B cell (primary cell): ENCODE data around the gene SPEN. TPM values are rescaled to one million over a fixed set of nuclear protein-coding genes. Genes with fewer than 3 reads are reported as not detected.
"Not testable (repeated sequence)": the region's sequence is repeated elsewhere in the genome, so short reads cannot be mapped to it uniquely, and the experiment has no call there.

Experiments used
- ATAC-seq: fragments of 200-7000 bp; cut with Tn5 transposase; one replicate; pipeline ENCODE4 v1.10.0; 2021; ENCODE audit warnings: low read depth, mild to moderate bottlenecking, moderate number of reproducible peaks, moderate library complexity
- CTCF ChIA-PET: fragments of 350-600 bp; sonication (Branson Sonifier 250); formaldehyde crosslinking; loops from one replicate; lab custom pipeline; 2021; ENCODE audit warnings: antibody characterized with exemption, inconsistent platforms; lab: Charles Lee
- POLR2A ChIA-PET: fragments of 350-600 bp; sonication (Branson Sonifier 250); formaldehyde crosslinking; loops from one replicate; lab custom pipeline; 2021; ENCODE audit warnings: antibody characterized with exemption; lab: Charles Lee
- DNase-seq: peaks from one replicate; pipeline ENCODE4 v3.0.0; 2013
- H2AFZ ChIP-seq: 2 replicates; pipeline ENCODE4 v1.6.1; 2012; ENCODE audit warnings: mild to moderate bottlenecking, low read depth, low read length; ENCODE audit not compliant: insufficient read depth, poor library complexity, severe bottlenecking
- H3K27ac ChIP-seq, 2 donors: 1 replicate in 1 of 2; 2 replicates in 1 of 2; pipeline ENCODE4 v1.5.1; 2012 to 2013; ENCODE audit warnings: low read length in 2 of 2, mild to moderate bottlenecking in 2 of 2, moderate library complexity in 1 of 2
- H3K27me3 ChIP-seq, 4 experiments: fragments of 200-600 bp in 1 of 4; sonication (generic) in 1 of 4; replicated peaks in 1 of 4; 1 replicate in 2 of 4; 2 replicates in 2 of 4; pipeline versions ENCODE4 v1.6.1 to v1.7.0; 2013 to 2016; ENCODE audit warnings: low read length in 3 of 4, mild to moderate bottlenecking in 2 of 4, mixed read lengths in 1 of 4, moderate library complexity in 1 of 4; ENCODE audit not compliant: insufficient read depth in 4 of 4, control insufficient read depth in 3 of 4; ENCODE audit errors: control extremely low read depth in 1 of 4
- H3K36me3 ChIP-seq, 2 experiments: replicated peaks in 1 of 2; 1 replicate in 1 of 2; 2 replicates in 1 of 2; pipeline versions ENCODE4 v1.6.1 to v1.7.1; 2013; ENCODE audit warnings: low read length in 1 of 2; ENCODE audit not compliant: insufficient read depth in 2 of 2, control insufficient read depth in 1 of 2; ENCODE audit errors: control extremely low read depth in 1 of 2, extremely low read depth in 1 of 2
- H3K4me1 ChIP-seq, 2 donors: fragments of 200-600 bp in 1 of 2; sonication (generic) in 1 of 2; 1 replicate in 1 of 2; 2 replicates in 1 of 2; pipeline versions ENCODE4 v1.5.1 to v1.6.1; 2013 to 2017; ENCODE audit warnings: low read length in 2 of 2; ENCODE audit not compliant: control insufficient read depth in 2 of 2, insufficient read depth in 2 of 2
- H3K4me2 ChIP-seq: replicated peaks from 2 replicates; pipeline ENCODE3; 2012; ENCODE audit warnings: mild to moderate bottlenecking, low read depth, low read length; ENCODE audit not compliant: poor library complexity, severe bottlenecking
- H3K4me3 ChIP-seq, 5 experiments: fragments of 200-600 bp in 1 of 5; sonication (generic) in 1 of 5; 1 replicate in 3 of 5; 2 replicates in 2 of 5; pipeline versions ENCODE4 v1.5.1 to v1.7.0; 2011 to 2016; ENCODE audit warnings: low read length in 4 of 5, mild to moderate bottlenecking in 4 of 5, low read depth in 2 of 5, control low read depth in 1 of 5, moderate library complexity in 1 of 5; ENCODE audit not compliant: insufficient read depth in 1 of 5; ENCODE audit errors: control extremely low read depth in 1 of 5, extremely low read depth in 1 of 5
- H3K79me2 ChIP-seq: fragments of 200-600 bp; sonication (generic); one replicate; pipeline ENCODE4 v1.6.0; 2016; ENCODE audit warnings: low read length; ENCODE audit not compliant: control insufficient read depth, insufficient read depth
- H3K9ac ChIP-seq: fragments of 200-600 bp; sonication (generic); 2 replicates; pipeline ENCODE4 v1.6.1; 2017; ENCODE audit warnings: mild to moderate bottlenecking, low read length, moderate library complexity
- H3K9me3 ChIP-seq, 3 donors: one replicate each; pipeline versions ENCODE4 v1.6.1 to v1.7.1; 2013; ENCODE audit warnings: low read length in 2 of 3; ENCODE audit not compliant: control insufficient read depth in 2 of 3, insufficient read depth in 1 of 3; ENCODE audit errors: control extremely low read depth in 1 of 3
- H4K20me1 ChIP-seq: 2 replicates; pipeline ENCODE4 v1.6.0; 2012; ENCODE audit warnings: mild to moderate bottlenecking, low read length; ENCODE audit not compliant: insufficient read depth, control insufficient read depth, poor library complexity, severe bottlenecking
- H3K27ac Mint-ChIP-seq: one replicate; pipeline ENCODE4 v1.8.0; 2021; ENCODE audit warnings: mixed read lengths
- H3K27me3 Mint-ChIP-seq: one replicate; pipeline ENCODE4 v1.8.0; 2021; ENCODE audit warnings: mixed read lengths
- H3K4me1 Mint-ChIP-seq: one replicate; pipeline ENCODE4 v1.8.0; 2021; ENCODE audit warnings: mixed read lengths
- H3K4me3 Mint-ChIP-seq: one replicate; pipeline ENCODE4 v1.8.0; 2021; ENCODE audit warnings: mixed read lengths
- H3K9me3 Mint-ChIP-seq: one replicate; pipeline ENCODE4 v1.8.0; 2022; ENCODE audit warnings: mixed read lengths; ENCODE audit not compliant: insufficient read depth
- EZH2 ChIP-seq: IDR thresholded peaks from 2 replicates; pipeline ENCODE4 v1.6.1; 2012; ENCODE audit warnings: borderline replicate concordance, low read depth, mild to moderate bottlenecking, moderate library complexity, low read length; ENCODE audit not compliant: insufficient read depth, poor library complexity, severe bottlenecking
- WGBS: methylation state at CpG from one replicate; pipeline ENCODE4 v1.1.5; 2013; ENCODE audit warnings: missing lambda C conversion rate; ENCODE audit not compliant: insufficient coverage; 5-methylcytosine and 5-hydroxymethylcytosine counted together
- intact Hi-C: fragments of 100-400 bp; cut with micrococcal nuclease; formaldehyde crosslinking; loops from one replicate; pipeline ENCODE4 v1.10.0; 2022
- polyA plus RNA-seq: library from polyadenylated mRNA; depleted of rRNA; stranded (reverse); fragments of >200 nt; gene quantifications from 2 replicates; pipeline ENCODE4 v1.2.3, GENCODE V29; 2012
- total RNA-seq, 2 donors: library from RNA; stranded (reverse); fragments of 120-200 nt in 1 of 2; gene quantifications; 1 replicate in 1 of 2; 2 replicates in 1 of 2; pipeline versions ENCODE4 v1.2.3 to v1.2.4, GENCODE V29; 2013 to 2022
- TF ChIP-seq, protein P1 (sequence below): fragments of 200-600 bp; IDR thresholded peaks from one replicate; pipeline ENCODE4 v1.8.0; 2022; ENCODE audit warnings: antibody characterized with exemption, mild to moderate bottlenecking

The SPEN gene
- total and polyA plus RNA-seq, 2 donors (not counting 1 experiment from before 2014, with no cell fraction given): 29.1 to 126 TPM

DNA sequence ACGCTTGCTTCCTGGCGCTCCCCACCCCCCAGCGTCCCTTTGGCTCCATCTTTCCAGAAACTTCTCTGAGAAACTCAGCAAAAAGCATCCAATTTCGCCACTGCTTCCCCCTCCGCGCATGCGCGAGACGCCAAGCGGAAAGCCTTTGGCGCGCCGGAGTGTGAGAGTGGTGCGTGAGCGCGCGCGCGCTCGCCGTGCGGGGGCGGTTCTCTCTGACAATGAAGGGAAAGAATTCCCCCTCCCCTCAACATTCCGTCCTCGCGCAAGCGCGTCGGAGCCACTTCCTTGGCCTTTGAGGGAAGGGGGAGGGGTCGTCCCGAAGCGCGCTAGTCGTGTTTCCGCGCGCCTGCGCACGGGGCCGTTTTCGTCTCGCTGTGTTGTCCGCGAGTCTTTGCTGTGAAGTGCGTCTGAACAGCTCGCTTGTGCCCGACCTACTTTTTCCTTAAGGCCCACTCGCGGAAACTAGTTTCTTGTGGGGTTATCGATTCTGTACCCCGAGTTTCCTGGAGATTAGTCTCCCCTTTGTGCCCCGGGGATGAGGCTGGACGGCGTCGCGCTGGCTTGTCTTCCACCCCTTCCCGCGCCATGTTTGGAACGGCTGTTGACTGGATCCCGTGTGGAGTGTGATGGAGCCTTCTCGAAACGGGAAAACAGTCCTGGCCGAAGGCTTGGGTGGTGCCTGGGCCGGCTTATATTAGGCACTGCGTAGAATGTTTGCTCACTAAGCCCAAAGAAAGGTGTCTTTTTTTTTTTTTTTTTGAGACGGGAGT, 11.6 kb upstream of the SPEN start:
- Histone ChIP-seq H3K27me3 (no peaks in the 10 kb centered on the region), H4K20me1 (no peaks in the 10 kb centered on the region), H3K4me2 (peak overlapping the region; percentile 97), H3K79me2 (peaks cover 22% of the 10 kb centered on the region), H3K4me1 (peaks cover 33 to 43% of the 10 kb centered on the region in 2 donors), H3K27ac (peak overlapping the region; percentile 98 to 100), H3K9ac (peak overlapping the region; percentile 97), H2AFZ (peak overlapping the region; percentile 88), H3K9me3 (peaks cover 0 to 4% (median 0%) of the 10 kb centered on the region in 3 donors), H3K4me3 (peak overlapping the region; percentile 82 to 100 (median 97)), H3K36me3 (no peaks in the 10 kb centered on the region)
- TF ChIP-seq, protein P1, sequence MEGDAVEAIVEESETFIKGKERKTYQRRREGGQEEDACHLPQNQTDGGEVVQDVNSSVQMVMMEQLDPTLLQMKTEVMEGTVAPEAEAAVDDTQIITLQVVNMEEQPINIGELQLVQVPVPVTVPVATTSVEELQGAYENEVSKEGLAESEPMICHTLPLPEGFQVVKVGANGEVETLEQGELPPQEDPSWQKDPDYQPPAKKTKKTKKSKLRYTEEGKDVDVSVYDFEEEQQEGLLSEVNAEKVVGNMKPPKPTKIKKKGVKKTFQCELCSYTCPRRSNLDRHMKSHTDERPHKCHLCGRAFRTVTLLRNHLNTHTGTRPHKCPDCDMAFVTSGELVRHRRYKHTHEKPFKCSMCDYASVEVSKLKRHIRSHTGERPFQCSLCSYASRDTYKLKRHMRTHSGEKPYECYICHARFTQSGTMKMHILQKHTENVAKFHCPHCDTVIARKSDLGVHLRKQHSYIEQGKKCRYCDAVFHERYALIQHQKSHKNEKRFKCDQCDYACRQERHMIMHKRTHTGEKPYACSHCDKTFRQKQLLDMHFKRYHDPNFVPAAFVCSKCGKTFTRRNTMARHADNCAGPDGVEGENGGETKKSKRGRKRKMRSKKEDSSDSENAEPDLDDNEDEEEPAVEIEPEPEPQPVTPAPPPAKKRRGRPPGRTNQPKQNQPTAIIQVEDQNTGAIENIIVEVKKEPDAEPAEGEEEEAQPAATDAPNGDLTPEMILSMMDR: no peak
- no peak for TF ChIP-seq EZH2
- Mint-ChIP-seq H3K4me3 (peak overlapping the region; percentile 97), H3K27me3 (no peaks in the 10 kb centered on the region), H3K9me3 (no peaks in the 10 kb centered on the region), H3K27ac (peak overlapping the region; percentile 95), H3K4me1 (peaks cover 35% of the 10 kb centered on the region)
- intact Hi-C loops: loop anchor here (2.0 to 5.0 kb wide), 3 partner anchors 139 to 531 kb away; partner anchors contain the start of genes DDI2 and SZRD1
- POLR2A ChIA-PET: interaction anchor here (0.6 to 9.6 kb wide), 9 partner anchors 12 to 680 kb away, joined by 3 to 221 read pairs (median 4); partner anchors contain the start of genes SPEN and ZBTB17
- 6% methylated on average over 50 of the region's 66 CpGs for WGBS
- CTCF ChIA-PET: interaction anchor here (0.6 to 1.6 kb wide), 3 partner anchors 11 to 51 kb away, joined by 3 to 7 read pairs (median 4); partner anchors contain the start of gene SPEN
- ATAC-seq (peak; percentile 42), DNase-seq (peak; percentile 99)

DNA sequence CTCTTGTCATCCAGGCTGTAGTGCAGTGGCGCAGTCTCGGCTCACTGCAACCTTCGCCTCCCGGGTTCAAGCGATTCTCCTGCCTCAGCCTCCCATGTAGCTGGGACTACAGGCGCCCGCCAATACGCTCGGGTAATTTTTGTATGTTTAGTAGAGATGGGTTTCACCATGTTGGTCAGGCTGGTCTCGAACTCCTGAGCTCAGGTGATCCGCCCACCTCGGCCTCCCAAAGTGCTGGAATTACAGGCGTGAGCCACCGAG, 11.1 kb upstream of the SPEN start:
- Mint-ChIP-seq H3K27ac (peak overlapping the region; percentile 95), H3K4me1 (peaks cover 33% of the 10 kb centered on the region), H3K4me3 (peak overlapping the region; percentile 97)
- peaks cover 31 to 39% of the 10 kb centered on the region in 2 donors for H3K4me1 ChIP-seq
- not testable (repeated sequence) for H3K27me3 ChIP-seq, H4K20me1 ChIP-seq, H3K9me3 Mint-ChIP-seq, ATAC-seq, DNase-seq, H3K27me3 Mint-ChIP-seq, H3K9me3 ChIP-seq, H3K36me3 ChIP-seq
- peaks cover 20% of the 10 kb centered on the region for H3K79me2 ChIP-seq
- ChIA-PET POLR2A (interaction anchor here (0.6 to 9.6 kb wide), 10 partner anchors 11 to 679 kb away, joined by 3 to 221 read pairs (median 4); partner anchors contain the start of genes SPEN and ZBTB17), CTCF (interaction anchor here (1.6 to 3.3 kb wide), 2 partner anchors 10 to 50 kb away, joined by 7 to 17 read pairs; partner anchors contain the start of gene SPEN)
- peak overlapping the region; percentile 98 to 100 for H3K27ac ChIP-seq
- intact Hi-C loops: loop anchor here (5.0 kb wide), 1 partner anchor 531 kb away; the partner anchor contains the start of gene SZRD1
- H2AFZ ChIP-seq: peak overlapping the region; percentile 88
- peak overlapping the region in 4 of 5 experiments; percentile 94 to 100 (median 98) for H3K4me3 ChIP-seq
- peak overlapping the region; percentile 97 for H3K4me2 ChIP-seq
- peak overlapping the region; percentile 97 for H3K9ac ChIP-seq
- 76% methylated on average over 7 of the region's 14 CpGs for WGBS
